SKM-1 (cell line): ENCODE results near the gene MT3.
"Not testable (repeated sequence)": the region's sequence is repeated elsewhere in the genome, so short reads cannot be mapped to it uniquely, and the experiment has no call there.

Source experiments
- DNase-seq: peaks from one replicate; lab custom pipeline; 2025; ENCODE audit not compliant: unreplicated experiment; lab: John Stamatoyannopoulos, UW

Gene MT3

DNA sequence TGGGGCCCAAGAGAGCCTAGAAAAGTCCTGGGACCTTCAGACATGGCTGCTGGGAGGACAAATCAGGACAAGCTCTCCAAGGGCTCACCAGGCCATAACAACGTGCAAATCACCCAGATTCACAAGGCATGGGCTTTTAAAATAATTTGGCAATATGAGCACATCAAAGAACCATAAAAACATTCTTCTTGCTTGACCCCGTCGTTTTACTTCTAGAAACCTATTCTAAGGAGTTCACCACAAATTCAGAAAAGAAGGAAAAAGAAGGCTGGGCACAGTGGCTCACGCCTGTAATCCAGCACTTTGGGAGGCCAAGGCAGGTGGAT is 12.1 kb upstream of the MT3 start:
- DNase-seq, result no peak

DNA sequence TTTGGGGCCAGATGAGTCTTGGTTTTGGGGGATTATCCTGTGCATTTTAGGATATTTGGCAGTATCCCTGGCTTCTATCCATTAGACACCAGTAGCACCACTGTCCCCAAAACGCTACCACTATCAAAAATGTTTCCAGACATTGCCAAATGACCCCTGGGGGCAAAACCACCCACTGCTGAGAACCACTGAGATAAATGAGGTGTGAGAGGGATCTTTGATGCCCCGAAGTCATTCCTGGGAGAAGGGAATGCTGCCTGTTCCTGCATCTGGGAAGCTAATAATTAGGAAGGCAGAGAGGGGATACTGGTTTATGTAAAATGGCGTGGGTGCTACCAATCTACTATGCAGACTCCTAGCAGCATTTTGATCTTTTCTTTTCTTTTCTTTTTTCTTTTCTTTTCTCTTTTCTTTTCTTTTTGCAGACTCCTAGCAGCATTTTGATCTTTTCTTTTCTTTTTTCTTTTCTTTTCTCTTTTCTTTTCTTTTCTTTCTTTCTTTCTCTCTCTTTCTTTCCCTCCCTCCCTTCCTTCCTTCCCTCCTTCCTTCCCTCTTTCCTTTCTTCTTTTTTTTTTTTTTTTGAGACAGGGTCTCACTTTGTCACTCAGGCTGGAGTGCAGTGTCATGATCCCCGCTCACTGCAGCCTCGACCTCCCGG is 8.8 kb upstream of the MT3 start:
- DNase-seq, result no peak

DNA sequence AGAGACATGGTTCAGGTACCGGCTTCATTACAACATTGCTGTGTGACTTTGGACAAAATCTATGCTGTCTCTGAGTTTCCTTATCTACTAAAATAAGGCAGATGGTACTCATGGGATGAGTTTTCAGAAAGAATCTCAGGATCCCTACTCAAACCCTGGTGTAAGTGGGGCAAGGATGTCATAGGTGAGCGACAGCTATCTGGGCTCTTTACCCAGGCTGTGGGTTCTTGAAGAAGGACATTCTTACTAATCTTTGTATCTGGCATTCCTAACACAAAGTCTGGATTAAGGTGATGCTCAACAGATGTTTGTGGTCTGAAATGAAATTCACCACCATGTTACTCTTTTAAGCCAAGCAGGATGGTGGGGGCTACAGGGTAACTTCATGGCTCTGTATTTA is 6.4 kb upstream of the MT3 start:
- DNase-seq, result not testable (repeated sequence)

DNA sequence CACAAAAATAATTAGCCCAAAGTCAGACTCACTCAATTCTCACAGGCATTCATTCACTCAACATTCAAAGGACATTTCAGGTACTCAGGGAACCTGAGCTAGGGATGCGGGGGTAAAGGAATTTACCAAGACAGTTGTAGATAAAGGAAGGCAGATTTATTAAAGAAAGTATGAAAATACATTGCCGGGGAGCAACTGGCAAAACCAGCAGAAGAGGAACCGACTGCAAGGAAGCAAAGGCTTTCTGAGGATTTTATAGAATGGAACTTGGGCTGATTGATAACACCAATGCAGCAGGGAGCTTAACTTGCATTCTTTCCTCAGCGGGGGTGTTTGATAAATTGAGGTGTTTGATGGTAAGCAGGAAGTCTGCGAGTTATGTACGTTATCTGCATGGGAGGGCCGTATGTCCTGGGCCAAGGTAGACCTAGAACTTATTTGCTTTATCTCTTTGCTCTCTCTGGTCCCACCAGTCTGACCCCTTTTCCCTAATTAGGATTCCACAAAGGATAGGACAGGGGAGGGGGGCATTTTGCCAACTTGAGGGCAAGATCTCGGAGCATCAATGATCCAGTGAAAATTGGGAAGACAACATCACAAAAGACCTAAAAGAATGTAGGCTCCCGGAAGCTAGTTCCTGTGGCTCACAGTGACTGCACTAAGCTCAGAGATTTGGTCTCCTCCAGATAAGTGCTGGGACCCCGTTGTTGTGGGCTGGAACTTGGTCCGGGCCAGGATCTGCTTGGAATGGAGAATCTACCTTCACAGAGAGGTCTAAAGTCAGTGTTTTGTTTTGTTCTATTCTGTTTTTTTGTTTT is 5.8 kb upstream of the MT3 start:
- no peak for DNase-seq

DNA sequence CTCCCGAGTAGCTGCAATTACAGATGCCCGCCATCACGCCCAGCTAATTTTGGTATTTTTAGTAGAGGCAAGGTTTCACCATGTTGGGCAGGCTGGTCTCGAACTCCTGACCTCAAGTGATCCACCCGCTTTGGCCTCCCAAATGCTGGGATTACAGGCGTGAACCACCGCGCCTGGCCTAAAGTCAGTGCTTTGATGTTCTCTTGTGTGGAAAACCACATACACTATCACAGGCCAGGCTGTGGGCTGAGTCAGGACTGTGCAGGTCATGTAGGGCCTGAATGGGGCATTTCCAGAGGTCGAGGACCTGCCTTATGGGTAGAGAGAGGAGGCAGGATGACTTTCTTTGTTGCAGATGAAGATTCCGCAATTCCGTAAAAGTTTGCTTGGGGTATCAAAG is 5.1 kb upstream of the MT3 start:
- DNase-seq, result no peak

DNA sequence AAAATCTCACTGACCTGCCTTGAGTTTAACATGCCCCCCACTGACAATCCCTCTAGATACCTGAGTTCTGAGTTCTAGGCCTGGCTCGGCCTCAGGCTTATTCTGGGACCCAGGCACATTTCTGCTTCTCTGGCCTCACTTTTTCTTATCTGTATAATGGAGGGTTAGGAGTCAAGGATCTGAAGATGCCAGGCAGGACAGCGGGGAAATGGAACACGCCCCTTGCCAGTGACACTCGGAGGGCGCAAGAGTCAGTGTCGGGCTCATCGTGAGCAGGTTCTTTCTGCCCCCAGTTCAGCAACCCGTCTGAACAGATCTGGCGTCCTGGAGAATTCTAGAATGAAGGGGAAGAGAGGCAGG is 567 bp upstream of the MT3 start:
- DNase-seq, result no peak

DNA sequence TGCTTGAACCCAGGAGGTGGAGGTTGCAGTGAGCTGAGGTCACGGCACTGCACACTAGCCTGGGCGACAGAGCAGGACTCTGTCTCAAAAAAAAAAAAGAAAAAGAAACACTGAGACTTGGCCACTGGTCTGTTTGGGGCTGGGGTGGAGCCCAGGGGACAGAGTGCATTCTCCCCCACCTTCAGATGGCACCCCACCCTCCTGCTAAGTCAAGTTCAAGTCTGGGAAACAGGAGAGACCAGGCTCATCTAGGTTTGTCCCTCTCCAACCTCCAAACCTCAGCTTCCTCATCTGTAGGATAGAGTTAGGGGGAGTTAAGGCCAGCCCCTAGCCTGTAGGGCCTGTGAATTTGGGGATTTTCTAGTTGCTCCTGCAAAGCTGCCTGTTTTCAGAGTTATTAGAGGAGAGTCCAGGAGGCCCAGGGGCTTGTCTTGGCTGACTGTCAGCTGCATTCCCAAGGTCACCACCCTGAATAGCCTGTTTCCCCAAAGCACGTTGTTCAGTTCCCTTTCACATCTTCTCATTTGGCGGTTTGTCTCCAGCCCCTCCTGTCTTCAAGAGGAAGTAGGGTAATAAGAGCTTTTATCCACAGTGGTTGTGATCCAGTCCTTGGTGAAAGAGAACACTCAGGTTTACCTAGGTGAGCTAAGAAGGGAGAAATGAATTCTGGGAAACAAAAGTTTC is 2.2 kb downstream of the MT3 start:
- DNase-seq, result peak; percentile 86

DNA sequence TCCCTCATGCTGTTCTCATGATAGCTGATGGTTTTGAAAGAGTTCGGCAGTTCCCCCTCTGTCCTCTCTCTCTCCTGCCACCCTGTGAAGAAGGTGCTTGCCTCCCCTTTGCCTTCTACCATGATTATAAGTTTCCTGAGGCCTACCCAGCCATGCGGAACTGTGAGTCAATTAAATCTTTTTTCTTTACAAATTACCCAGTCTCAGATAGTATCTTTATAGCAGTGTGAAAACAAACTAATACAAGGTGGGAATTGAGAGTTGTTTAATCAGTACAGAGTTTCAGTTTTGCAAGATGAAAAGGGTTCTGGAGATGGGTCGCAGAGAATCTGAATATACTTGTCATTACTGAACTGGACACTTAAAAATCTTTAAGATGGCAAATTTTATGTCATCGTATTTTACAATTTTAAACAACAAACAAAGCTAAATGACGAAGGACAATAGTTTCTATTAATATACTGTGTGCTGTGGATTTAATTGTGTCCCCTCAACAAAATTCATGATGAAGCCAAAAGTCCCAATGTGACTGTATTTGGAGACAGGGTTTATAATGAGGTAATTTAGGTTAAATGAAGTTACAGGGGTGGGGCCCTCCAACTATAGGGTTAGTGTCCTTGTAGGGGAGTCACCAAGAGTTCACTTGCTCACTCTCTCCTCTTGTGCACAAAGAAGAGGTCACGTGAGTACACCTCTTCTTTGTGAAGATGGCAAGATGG is 4.4 kb downstream of the MT3 start:
- no peak for DNase-seq

DNA sequence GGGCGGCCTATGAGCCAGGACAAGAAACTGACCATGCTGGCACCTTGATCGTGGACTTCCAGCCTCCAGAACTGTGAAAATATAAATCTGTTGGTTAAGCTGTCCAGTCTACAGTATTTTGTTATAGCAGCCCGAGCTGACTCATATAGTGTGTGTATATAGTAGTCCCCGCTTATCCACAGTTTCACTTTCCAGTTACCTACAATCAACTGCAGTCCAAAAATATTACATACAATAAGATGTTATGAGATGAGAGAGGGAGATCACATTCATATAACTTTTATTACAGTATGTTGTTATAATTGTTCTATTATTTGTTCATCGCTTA is 4.9 kb downstream of the MT3 start:
- no peak for DNase-seq

DNA sequence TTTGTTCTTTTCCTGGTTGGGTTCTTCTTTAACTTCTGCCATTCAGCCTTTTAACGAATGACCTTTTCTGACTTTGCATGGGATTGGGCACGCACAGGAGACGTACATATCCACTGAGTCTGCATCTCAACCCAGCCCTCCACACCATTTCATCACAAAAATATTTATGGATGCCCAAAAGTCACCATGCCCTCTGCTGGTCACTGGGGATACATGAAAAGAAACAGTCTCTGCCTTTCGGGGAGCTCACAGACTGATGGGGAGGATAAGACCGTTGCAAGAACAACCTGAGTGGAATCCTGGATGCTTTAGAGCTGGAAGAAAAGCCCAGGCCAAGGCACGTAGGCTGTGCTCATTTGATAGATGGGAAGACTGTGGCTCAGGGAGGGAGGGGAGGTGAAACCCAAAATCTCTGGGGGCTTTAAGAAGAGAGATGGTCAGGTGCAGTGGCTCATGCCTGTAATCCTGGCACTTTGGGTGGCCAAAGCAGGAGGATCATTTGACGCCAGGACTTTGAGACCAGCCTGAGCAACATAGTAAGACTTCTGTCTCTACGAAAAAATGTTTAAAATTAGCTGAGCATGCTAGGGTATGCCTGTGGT is 11.2 kb downstream of the MT3 start:
- DNase-seq, result peak; percentile 72

DNA sequence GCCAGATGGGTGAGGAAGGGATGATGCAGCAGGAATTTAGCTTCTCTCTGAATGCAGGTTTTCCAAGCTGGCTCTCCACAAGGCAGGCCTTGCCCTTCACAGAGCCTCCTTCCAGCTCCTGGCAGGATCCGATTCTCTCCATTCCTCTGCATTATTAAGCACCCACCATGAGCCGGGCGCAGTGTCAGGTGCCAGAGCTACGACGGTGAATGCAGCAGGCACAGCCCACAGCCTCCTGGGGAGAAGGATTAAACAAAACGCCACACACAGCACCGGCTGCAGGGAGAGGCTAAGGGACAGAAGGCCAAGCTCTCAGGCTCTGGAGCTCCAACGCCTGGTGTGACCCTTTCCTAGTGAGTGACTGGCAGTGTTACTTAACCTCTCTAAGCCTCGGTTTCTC is 12.0 kb downstream of the MT3 start:
- no peak for DNase-seq

DNA sequence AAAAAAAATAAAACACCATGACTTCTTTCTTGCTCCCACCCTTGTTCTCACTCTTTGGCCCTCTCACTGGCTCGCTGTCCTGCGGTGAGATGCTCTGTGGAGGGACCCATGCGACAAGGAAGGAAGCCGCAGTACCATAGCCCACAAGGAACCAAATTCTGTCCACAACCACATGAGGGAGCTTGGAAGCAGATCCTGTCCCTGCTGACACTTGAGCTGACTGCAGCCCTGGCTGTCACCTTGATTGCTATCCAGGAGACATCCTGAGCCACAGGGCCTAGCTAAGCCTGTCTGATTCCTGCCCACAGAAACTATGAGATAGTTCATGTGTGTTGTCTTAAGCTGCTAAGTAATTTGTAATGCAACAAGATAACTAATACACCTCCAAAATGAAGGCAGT is 14.3 kb downstream of the MT3 start:
- no peak for DNase-seq

DNA sequence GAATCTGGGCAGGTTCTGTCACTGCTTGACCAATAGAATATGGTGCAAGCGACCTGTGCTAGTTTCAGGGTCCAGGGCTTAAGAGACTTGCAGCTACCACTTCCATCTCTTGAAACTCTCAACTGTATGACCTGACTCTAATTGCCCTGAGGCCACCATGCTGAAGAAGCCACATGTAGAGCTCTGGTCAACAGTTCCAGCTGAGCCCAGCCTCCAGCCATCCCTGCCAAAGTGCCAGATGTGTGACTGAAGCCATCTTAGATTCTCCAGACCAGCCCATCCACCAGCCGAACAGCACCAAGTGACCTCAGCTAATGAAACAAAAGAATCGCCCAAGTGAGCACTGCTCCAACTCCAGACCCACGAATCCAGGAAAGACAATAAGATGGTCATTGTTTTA is 15.6 kb downstream of the MT3 start:
- no peak for DNase-seq

DNA sequence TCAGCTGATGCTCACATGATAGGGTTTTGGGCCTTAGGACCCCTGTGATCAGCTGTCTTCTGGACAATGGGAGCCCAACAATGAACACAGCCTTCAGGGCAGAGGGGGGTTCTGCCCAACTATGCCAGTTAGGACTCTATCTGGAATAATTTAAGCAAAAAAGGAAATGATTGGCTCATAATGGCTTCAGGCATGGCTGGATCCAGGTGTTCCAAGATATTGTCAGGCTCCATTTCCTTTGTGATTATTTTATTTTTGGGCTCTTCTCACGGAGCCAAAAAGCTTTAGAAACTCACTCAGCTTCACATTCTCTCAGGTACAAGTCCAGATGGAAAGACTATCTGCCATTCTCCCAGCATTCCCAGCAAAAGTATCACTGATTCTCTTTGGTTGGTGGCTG is 16.1 kb downstream of the MT3 start:
- DNase-seq, result no peak

DNA sequence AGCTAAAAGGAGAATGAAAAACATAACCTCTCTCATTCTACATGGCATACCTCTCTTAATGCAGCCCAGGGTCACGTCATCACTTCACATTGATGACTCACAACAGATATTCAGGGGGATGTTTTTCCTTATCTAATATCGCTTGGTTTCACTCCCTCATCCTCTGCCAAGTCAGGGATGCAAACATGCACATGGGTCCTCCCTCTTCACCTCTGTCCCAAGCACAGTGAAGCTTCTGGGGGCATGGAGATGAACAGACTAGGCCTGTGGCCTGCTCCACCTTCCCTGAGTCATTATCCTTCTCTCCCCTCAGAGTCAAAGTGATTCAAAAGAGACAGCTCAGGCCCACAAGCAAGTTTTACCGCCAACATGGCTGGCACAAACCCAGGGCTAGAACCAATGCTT is 16.7 kb downstream of the MT3 start:
- DNase-seq, result no peak

DNA sequence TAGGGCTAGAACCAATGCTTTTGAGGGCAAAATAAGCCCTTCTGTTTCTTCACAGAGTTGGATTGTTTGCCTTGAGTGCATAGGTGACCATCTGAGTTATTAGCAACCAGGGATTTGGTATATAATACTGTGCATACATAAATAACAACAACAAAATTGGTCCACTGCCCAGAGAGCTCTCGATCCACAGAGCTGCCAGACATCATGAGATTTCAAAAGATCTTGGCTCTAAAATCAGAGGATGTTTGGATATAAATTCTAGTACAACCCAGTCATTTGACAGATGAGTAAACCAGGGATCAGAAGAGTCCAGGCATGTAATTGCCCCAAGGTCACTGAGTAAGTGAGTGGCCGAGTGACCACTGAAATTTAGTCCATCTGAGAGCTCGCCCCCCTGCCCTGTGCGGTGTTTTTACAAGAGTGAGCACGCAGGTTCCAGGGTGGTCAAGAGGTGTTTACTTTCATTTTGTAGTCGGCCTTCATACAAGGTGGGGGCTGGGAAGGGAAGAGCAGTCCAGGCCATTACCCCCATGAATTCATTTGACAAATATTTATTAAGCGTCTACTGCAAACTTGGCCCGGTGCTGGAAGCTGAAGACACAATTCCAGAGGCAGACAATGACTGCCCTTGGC is 17.3 kb downstream of the MT3 start:
- DNase-seq, result no peak

DNA sequence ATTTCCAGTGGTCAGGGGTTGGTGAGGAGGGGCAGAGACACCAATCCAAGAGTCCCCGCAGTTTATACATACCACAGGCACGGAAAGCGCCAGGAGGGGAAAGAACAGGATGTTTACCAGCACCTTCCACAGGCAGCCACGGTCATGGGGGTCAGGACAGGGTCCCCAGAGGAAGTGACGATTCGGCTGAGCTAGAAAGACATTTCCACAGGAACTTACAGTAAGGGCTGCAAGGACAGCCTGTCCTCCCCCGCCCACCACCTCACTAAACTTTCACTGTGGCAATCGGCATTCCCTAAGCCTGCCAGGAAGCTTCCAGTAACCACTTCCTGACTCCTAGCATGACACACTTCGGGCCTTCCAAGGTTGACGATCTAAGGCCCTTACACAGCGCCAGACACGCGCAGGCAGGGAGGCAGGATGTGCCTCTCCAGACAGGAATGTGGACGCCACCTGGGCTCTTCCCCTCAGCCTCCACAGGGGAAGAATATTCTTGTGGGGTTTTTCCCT is 17.8 kb downstream of the MT3 start:
- DNase-seq, result no peak

DNA sequence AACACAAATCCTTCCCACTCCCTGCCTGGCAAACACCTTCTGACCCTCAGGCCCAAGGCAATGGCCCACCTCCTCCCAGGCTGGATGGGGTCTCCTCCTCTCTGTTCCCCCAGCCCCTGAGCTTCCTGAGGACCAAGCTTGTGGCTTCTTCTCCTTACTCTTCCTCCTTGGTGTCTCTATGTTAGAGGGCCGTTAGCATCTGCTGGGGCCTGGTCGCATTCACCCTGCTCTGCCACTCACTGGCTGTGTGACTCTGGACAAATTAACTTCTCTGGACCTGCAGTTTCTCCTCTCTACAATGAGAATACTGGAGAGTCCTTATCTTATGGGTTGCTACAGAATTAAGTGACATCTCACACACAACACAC is 18.3 kb downstream of the MT3 start:
- no peak for DNase-seq

DNA sequence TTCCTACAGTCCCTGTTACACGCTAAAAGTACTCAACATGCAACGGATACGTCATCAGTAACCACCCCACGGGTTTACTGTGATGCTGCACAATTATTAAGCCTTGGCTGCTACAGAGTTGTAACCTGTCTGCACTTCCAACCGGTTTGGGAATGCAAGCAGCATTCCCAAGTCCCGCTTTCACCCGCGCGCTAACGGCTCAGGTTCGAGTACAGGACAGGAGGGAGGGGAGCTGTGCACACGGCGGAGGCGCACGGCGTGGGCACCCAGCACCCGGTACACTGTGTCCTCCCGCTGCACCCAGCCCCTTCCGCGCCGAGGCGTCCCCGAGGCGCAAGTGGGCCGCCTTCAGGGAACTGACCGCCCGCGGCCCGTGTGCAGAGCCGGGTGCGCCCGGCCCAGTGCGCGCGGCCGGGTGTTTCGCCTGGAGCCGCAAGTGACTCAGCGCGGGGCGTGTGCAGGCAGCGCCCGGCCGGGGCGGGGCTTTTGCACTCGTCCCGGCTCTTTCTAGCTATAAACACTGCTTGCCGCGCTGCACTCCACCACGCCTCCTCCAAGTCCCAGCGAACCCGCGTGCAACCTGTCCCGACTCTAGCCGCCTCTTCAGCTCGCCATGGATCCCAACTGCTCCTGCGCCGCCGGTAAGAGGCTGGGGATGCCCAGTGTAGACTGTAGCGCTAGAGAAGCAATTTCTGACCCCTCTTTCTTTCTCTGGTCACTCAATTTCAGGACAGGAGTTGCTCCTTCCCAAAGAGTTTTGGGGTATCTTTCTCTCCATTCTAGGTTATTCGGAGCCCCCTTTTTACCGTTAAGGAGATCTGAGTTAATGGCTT is 18.9 kb downstream of the MT3 start, which contains the start of gene MT2A:
MT2A (plus strand) TSS at position 542 of the 833 bp plus-strand sequence; CDS start at position 614, 72 bp downstream.
- DNase-seq, result peak; percentile 95

DNA sequence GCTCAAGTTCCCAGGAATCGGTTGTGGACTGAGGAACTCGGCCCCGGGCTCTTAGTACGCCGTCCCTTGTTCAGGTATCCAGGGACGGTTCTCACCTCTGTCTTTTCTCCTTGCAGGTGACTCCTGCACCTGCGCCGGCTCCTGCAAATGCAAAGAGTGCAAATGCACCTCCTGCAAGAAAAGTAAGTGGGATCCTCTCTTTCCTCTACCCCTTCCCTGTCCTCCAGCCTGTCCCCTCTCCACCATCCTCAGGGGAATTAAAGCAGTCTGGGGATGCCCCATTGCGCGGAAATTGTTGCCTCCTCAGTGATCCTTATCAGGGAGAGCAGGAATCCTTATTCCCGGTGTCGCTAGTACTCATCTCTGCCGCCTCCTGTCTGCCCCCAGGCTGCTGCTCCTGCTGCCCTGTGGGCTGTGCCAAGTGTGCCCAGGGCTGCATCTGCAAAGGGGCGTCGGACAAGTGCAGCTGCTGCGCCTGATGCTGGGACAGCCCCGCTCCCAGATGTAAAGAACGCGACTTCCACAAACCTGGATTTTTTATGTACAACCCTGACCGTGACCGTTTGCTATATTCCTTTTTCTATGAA is 19.6 kb downstream of the MT3 start:
- no peak for DNase-seq
